Upper lobe of left lung (tissue), 6 donors: ENCODE measurements around the gene CEP162. TPM values are rescaled to one million over a fixed set of nuclear protein-coding genes. Genes with fewer than 3 reads are reported as not detected.
"Not testable (repeated sequence)": the region's sequence is repeated elsewhere in the genome, so short reads cannot be mapped to it uniquely, and the experiment has no call there.

Source experiments
- ATAC-seq, 2 donors: fragments of 200-7000 bp; cut with Tn5 transposase; one replicate each; pipeline ENCODE4 v1.9.1; 2022; ENCODE audit warnings: mild to moderate bottlenecking in 2 of 2, moderate library complexity in 2 of 2; ENCODE audit not compliant: low FRiP score in 2 of 2
- DNase-seq, 2 donors: peaks; one replicate each; pipeline ENCODE4 v3.0.0-alpha.2; 2019 to 2020
- H3K27ac ChIP-seq, 4 donors: fragments of 200-600 bp; sonication (generic); one replicate each; pipeline ENCODE4 v1.5.1; 2016 to 2019
- H3K27me3 ChIP-seq, 4 donors: fragments of 200-600 bp; sonication (generic); one replicate each; pipeline ENCODE4 v1.5.1; 2017 to 2019
- H3K36me3 ChIP-seq, 4 donors: fragments of 200-600 bp; sonication (generic); one replicate each; pipeline ENCODE4 v1.5.1; 2016 to 2019
- H3K4me1 ChIP-seq, 4 donors: fragments of 200-600 bp; sonication (generic); one replicate each; pipeline ENCODE4 v1.5.1; 2018 to 2019
- H3K4me3 ChIP-seq, 4 donors: fragments of 200-600 bp; sonication (generic); one replicate each; pipeline ENCODE4 v1.5.1; 2017 to 2019; ENCODE audit warnings: mild to moderate bottlenecking in 2 of 4, moderate library complexity in 1 of 4
- H3K9me3 ChIP-seq, 4 donors: fragments of 200-600 bp; sonication (generic); one replicate each; pipeline ENCODE4 v1.5.1; 2018 to 2019
- EP300 ChIP-seq, 4 donors: sonication (generic); formaldehyde crosslinking; IDR thresholded peaks; one replicate each; pipeline ENCODE4 v1.5.1; 2017; ENCODE audit warnings: antibody characterized with exemption in 4 of 4, control low read depth in 2 of 4
- POLR2A ChIP-seq, 4 donors: fragments of 450-650 bp; IDR thresholded peaks; one replicate each; pipeline ENCODE4 v1.5.1; 2016 to 2017; ENCODE audit warnings: antibody characterized with exemption in 4 of 4, mild to moderate bottlenecking in 2 of 4
- POLR2AphosphoS5 ChIP-seq, 2 donors: sonication (generic); formaldehyde crosslinking; IDR thresholded peaks; one replicate each; pipeline ENCODE4 v1.5.1; 2017; ENCODE audit warnings: antibody characterized with exemption in 2 of 2
- WGBS, 2 donors: methylation state at CpG; one replicate each; pipeline ENCODE4 v1.1.5; 2017 to 2018; 5-methylcytosine and 5-hydroxymethylcytosine counted together
- total RNA-seq, 6 donors: library from RNA; depleted of rRNA in 4 of 6; stranded (reverse); fragments of >200 nt in 4 of 6; gene quantifications; one replicate each; pipeline versions ENCODE4 v1.1.0 to v1.2.1, GENCODE V29; 2016 to 2021
- TF ChIP-seq, protein P1 (sequence below), 6 experiments: fragments of 450-650 bp in 4 of 6; fragments of 200-600 bp in 2 of 6; sonication (generic) in 2 of 6; IDR thresholded peaks; one replicate each; pipeline ENCODE4 v1.5.1; 2016 to 2019; ENCODE audit warnings: antibody characterized with exemption in 6 of 6
- donor health status: DM: no; HTN: no; CAD: no; lungs with moderate emphysema.
- donor health status: DM: no; HTN: yes; CAD: no; lungs with severe emphysema.

The CEP162 gene
- total RNA-seq, 6 donors from 2014 or later = 4.6 to 27.6 (median 11.4) TPM

DNA sequence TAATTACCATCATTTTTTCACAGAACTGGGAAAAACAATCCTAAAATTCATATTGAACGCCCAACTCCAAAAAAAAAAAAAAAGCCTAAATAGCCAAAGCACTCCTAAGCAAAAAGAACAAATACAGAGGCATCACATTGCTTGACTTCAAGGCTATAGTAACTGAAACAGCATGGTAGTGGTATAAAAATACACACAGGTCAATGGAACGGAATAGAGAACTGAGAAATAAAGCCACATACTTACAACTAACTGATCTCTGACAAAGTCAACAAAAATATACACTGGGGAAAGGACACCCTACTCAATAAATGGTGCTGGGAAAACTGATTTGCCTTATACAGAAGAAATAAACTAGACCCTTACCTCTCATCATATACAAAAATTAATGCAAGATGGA, 104.3 kb downstream of the CEP162 start:
- TF ChIP-seq, protein P1, sequence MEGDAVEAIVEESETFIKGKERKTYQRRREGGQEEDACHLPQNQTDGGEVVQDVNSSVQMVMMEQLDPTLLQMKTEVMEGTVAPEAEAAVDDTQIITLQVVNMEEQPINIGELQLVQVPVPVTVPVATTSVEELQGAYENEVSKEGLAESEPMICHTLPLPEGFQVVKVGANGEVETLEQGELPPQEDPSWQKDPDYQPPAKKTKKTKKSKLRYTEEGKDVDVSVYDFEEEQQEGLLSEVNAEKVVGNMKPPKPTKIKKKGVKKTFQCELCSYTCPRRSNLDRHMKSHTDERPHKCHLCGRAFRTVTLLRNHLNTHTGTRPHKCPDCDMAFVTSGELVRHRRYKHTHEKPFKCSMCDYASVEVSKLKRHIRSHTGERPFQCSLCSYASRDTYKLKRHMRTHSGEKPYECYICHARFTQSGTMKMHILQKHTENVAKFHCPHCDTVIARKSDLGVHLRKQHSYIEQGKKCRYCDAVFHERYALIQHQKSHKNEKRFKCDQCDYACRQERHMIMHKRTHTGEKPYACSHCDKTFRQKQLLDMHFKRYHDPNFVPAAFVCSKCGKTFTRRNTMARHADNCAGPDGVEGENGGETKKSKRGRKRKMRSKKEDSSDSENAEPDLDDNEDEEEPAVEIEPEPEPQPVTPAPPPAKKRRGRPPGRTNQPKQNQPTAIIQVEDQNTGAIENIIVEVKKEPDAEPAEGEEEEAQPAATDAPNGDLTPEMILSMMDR (IDR thresholded peaks at IDR 0.05) = peak in 1 of 6 experiments; percentile 10
- TF ChIP-seq POLR2A (IDR thresholded peaks at IDR 0.05) (no peak), EP300 (IDR thresholded peaks at IDR 0.05) (no peak), POLR2AphosphoS5 (IDR thresholded peaks at IDR 0.05) (no peak)
- H3K4me3 ChIP-seq = no peak overlapping the region
- no peak overlapping the region for H3K27ac ChIP-seq
- H3K36me3 ChIP-seq = peaks cover 2 to 16% (median 4%) of the 10 kb centered on the region in 4 donors
- 93 to 97% methylated on average over 2 of the region's 2 CpGs for WGBS, 2 donors
- ATAC-seq = no peak
- no peaks in the 10 kb centered on the region for H3K9me3 ChIP-seq
- no peak for DNase-seq
- no peaks in the 10 kb centered on the region for H3K27me3 ChIP-seq
- H3K4me1 ChIP-seq = no peaks in the 10 kb centered on the region

DNA sequence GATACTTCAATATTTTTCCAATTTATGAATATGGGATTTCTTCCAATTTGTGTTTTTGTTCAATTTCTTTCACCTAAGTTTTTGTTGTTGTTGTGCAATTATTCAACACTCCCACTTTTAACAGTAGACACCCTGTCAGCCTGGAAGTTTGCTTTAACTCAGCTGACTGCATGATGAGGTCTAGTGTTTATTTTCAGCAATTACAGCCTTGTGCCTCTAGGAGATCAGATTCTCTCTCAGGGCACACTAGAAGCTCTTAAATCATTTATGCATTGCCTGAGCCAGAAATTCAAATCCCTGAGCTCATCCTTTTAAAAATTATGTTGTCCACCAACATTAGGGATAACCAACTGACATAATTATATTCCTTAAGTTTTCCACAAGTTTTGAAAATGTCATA, 108.2 kb downstream of the CEP162 start:
- H3K27ac ChIP-seq = no peak overlapping the region
- no peak overlapping the region for H3K4me3 ChIP-seq
- H3K27me3 ChIP-seq = no peaks in the 10 kb centered on the region
- no peak for ATAC-seq
- no peak for DNase-seq
- no peaks in the 10 kb centered on the region for H3K4me1 ChIP-seq
- no peaks in the 10 kb centered on the region for H3K9me3 ChIP-seq
- TF ChIP-seq POLR2A (IDR thresholded peaks at IDR 0.05) = no peak
- no peak for TF ChIP-seq POLR2AphosphoS5 (IDR thresholded peaks at IDR 0.05)
- TF ChIP-seq EP300 (IDR thresholded peaks at IDR 0.05) = no peak
- TF ChIP-seq, protein P1 (IDR thresholded peaks at IDR 0.05) = no peak
- H3K36me3 ChIP-seq = no peaks in the 10 kb centered on the region

DNA sequence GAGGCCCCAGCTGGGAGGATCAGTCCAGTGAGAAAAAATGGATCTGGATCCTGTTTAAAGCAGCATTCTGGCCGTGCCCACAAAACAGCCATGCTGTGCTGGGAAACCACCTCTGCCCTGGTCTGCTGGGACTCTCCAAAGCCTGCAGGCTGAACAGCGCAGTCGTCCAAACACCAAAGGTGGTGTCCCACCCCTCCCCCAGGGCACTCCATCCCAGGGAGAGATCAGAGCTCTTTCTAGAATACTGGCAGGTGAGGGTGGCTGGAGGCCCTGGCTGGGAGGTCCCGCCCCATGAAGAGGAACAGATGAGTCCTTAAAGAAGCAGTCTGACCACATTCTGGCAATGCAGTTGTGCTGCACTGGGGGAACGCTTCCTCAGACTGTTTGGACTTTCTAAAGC, 109.3 kb downstream of the CEP162 start:
- TF ChIP-seq POLR2A (IDR thresholded peaks at IDR 0.05) = no peak
- no peak for TF ChIP-seq POLR2AphosphoS5 (IDR thresholded peaks at IDR 0.05)
- TF ChIP-seq, protein P1 (IDR thresholded peaks at IDR 0.05) = no peak
- no peak for TF ChIP-seq EP300 (IDR thresholded peaks at IDR 0.05)
- ATAC-seq (no peak), DNase-seq (no peak)
- no peak overlapping the region for H3K4me3 ChIP-seq
- no peaks in the 10 kb centered on the region for H3K9me3 ChIP-seq
- H3K27ac ChIP-seq = no peak overlapping the region
- no peaks in the 10 kb centered on the region for H3K36me3 ChIP-seq
- H3K27me3 ChIP-seq = no peaks in the 10 kb centered on the region
- H3K4me1 ChIP-seq = no peaks in the 10 kb centered on the region
- 77 to 100% methylated on average over 1 to 5 of the region's 5 CpGs for WGBS, 2 donors

DNA sequence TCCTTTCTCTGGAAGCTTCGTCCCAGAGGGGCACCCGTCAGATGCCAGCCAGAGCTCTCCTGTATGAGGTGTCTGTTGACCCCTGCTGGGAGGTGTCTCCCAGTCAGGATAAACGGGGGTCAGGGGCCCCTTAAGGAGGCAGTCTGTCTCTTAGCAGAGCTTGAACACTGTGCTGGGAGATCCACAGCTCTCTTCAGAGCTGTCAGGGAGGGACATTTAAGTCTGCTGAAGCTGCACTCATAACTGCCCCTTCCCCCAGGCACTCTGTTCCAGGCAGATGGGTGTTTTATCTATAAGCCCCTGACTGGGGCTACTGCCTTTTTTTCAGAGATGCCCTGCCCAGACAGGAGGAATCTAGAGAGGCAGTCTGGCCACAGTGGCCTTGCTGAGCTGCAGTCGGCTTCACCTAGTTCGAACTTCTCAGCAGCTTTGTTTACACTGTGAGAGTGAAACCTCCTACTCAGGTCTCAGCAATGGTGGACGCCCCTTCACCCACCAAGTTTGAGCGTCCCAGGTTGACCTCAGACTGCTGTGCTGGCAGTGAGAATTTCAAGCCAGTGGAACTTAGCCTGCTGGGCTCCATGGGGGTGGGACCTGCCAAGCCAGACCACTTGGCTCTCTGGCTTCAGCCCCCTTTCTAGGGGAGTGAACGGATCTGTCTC, 112.4 kb downstream of the CEP162 start:
- 78 to 80% methylated on average over 6 to 8 of the region's 8 CpGs for WGBS, 2 donors
- not testable (repeated sequence) for H3K27me3 ChIP-seq, H3K36me3 ChIP-seq, ATAC-seq, H3K9me3 ChIP-seq, DNase-seq, H3K4me3 ChIP-seq, H3K27ac ChIP-seq, H3K4me1 ChIP-seq

DNA sequence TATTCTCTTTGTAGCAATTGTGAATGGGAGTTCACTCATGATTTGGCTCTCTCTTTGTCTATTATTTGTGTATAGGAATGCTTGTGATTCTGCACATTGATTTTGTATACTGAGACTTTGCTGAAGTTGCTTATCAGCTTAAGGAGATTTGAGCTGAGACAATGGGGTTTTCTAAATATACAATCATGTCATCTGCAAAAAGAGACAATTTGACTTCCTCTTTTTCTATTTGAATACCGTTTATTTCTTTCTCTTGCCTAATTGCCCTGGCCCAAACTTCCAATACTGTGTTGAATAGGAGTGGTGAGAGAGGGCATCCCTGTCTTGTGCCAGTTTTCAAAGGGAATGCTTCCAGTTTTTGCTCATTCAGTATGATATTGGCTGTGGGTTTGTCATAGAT, 116.1 kb downstream of the CEP162 start:
- 48 to 64% methylated on average over 1 of the region's 1 CpG for WGBS, 2 donors
- not testable (repeated sequence) for H3K27me3 ChIP-seq, H3K9me3 ChIP-seq, H3K4me1 ChIP-seq, H3K4me3 ChIP-seq, H3K36me3 ChIP-seq, H3K27ac ChIP-seq, DNase-seq, ATAC-seq

DNA sequence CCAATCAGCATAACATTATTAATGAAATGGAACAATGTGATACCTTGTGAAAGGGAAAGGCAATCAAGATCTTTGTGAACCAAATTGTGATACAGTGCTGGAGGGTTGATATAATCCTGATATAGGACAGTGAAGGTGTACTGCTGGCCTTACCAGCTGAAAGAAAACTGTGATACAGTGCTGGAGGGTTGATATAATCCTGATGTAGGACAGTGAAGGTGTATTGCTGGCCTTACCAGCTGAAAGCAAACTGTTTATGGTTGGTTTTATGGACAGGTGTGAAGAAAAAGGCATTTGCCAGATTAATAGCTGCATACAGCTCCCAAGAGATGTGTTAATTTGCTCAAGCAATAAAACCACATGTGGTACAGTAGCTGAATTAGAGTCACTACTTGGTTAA, 119.9 kb downstream of the CEP162 start:
- TF ChIP-seq POLR2AphosphoS5 (IDR thresholded peaks at IDR 0.05) (no peak), EP300 (IDR thresholded peaks at IDR 0.05) (no peak), POLR2A (IDR thresholded peaks at IDR 0.05) (no peak)
- TF ChIP-seq, protein P1 (IDR thresholded peaks at IDR 0.05) = no peak
- ATAC-seq = no peak
- Histone ChIP-seq H3K9me3 (no peaks in the 10 kb centered on the region), H3K4me3 (no peak overlapping the region), H3K27me3 (no peaks in the 10 kb centered on the region), H3K36me3 (no peaks in the 10 kb centered on the region), H3K27ac (no peak overlapping the region), H3K4me1 (no peaks in the 10 kb centered on the region)
- DNase-seq = no peak

DNA sequence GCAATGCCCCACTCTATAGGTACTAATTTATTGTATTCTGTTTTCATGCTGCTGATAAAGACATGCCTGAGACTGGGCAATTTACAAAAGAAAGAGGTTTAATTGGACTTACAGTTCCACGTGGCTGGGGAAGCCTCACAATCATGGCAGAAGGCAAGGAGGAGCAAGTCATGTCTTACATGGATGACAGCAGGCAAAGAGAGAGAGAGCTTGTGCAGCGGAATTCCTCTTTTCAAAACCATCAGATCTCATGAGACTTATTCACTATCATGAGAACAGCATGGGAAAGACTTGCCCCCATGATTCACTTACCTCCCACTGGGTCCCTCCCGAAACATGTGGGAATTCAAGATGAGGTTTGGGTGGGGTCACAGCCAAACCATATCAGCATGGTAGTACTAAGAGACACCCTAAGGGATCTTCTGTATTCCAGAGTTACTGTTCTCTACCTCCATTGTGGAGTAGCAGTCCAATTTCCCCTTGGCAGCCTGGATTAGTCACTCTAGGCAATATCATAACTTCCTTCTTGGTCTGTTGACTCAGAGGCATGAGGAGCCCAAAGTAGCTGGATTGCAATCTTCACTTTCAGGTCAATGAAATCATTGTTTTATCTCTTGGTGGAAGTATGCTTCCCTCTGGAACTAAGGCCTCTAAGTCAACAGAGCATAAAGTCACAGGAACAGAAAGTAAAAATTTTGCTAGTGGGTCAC, 122.1 kb downstream of the CEP162 start:
- not testable (repeated sequence) for H3K36me3 ChIP-seq, H3K9me3 ChIP-seq, H3K27ac ChIP-seq, DNase-seq, ATAC-seq, H3K27me3 ChIP-seq, H3K4me3 ChIP-seq, H3K4me1 ChIP-seq
- 85 to 96% methylated on average over 2 to 3 of the region's 3 CpGs for WGBS, 2 donors
